Body of pancreas (tissue), 4 donors: ENCODE results near the gene ADAMTS15. TPM values are rescaled to one million over a fixed set of nuclear protein-coding genes. Genes with fewer than 3 reads are reported as not detected.
A peak's percentile ranks its signal among the peaks of the same experiment; 100 is the strongest.

Experiments used
- ATAC-seq: fragments of 150-250 bp; one replicate; pipeline ENCODE4 v1.9.1; 2016
- DNase-seq, 4 donors: peaks; one replicate each; pipeline ENCODE4 v3.0.0-alpha.2; 2019
- H3K27ac ChIP-seq, 4 donors: fragments of 200-600 bp; sonication (generic); 1 replicate in 3 of 4; 2 replicates in 1 of 4; pipeline versions ENCODE4 v1.5.1 to v1.6.1; 2016 to 2019; ENCODE audit warnings: mild to moderate bottlenecking in 1 of 4, mixed read lengths in 1 of 4, moderate library complexity in 1 of 4
- H3K27me3 ChIP-seq, 2 donors: fragments of 200-600 bp; sonication (generic); one replicate each; pipeline ENCODE4 v1.6.0; 2016; ENCODE audit warnings: mild to moderate bottlenecking in 1 of 2
- H3K36me3 ChIP-seq, 2 donors: fragments of 200-600 bp; sonication (generic); replicated peaks in 1 of 2; 2 replicates each; pipeline ENCODE4 v1.5.1; 2016; ENCODE audit warnings: low read depth in 2 of 2; ENCODE audit not compliant: insufficient read depth in 1 of 2
- H3K4me1 ChIP-seq: fragments of 200-600 bp; sonication (generic); one replicate; pipeline ENCODE4 v1.6.0; 2016
- H3K4me3 ChIP-seq, 2 donors: fragments of 200-600 bp; sonication (generic); 1 replicate in 1 of 2; 2 replicates in 1 of 2; pipeline ENCODE4 v1.5.1; 2016 to 2019
- H3K9me3 ChIP-seq, 3 donors: fragments of 200-600 bp; sonication (generic); 1 replicate in 2 of 3; 2 replicates in 1 of 3; pipeline ENCODE4 v1.5.1; 2016
- CTCF ChIP-seq, 7 experiments: fragments of 450-650 bp in 4 of 7; fragments of 200-600 bp in 3 of 7; sonication (generic) in 3 of 7; IDR thresholded peaks; one replicate each; pipeline ENCODE4 v1.5.1; 2016 to 2019; ENCODE audit warnings: antibody characterized with exemption in 7 of 7
- POLR2A ChIP-seq, 3 donors: fragments of 450-650 bp; IDR thresholded peaks; one replicate each; pipeline ENCODE4 v1.6.1; 2016; ENCODE audit warnings: antibody characterized with exemption in 3 of 3, mild to moderate bottlenecking in 2 of 3
- WGBS, 2 donors: methylation state at CpG; one replicate each; pipeline ENCODE4 v1.1.5; 2017; 5-methylcytosine and 5-hydroxymethylcytosine counted together
- intact Hi-C: fragments of 100-400 bp; cut with DNase I; formaldehyde crosslinking; loops from one replicate; pipeline ENCODE4 v1.15.1; 2023
- total RNA-seq, 2 donors: library from RNA; depleted of rRNA; stranded (reverse); fragments of >200 nt; gene quantifications; one replicate each; pipeline ENCODE4 v1.1.0, GENCODE V29; 2016

ADAMTS15 gene
- total RNA-seq, 2 donors from 2014 or later = 0.52 to 5.3 TPM

- Histone ChIP-seq H3K9me3 (no peaks in the 10 kb centered on the region), H3K27me3 (no peaks in the 10 kb centered on the region), H3K4me3 (no peak overlapping the region), H3K36me3 (no peaks in the 10 kb centered on the region), H3K27ac (no peak overlapping the region), H3K4me1 (peaks cover 6% of the 10 kb centered on the region)
- 61 to 66% methylated on average over 7 of the region's 7 CpGs for WGBS, 2 donors
- intact Hi-C loops = loop anchor here (10.0 kb wide), 1 partner anchor 203 kb away; no protein-coding TSS in a partner anchor
- TF ChIP-seq POLR2A (IDR thresholded peaks at IDR 0.05) = no peak
- TF ChIP-seq CTCF (IDR thresholded peaks at IDR 0.05) = no peak
- DNase-seq (peak in 3 of 4 donors; percentile 19 to 57 (median 30)), ATAC-seq (no peak)
These were observed 40.5 kb upstream of the ADAMTS15 start for GRCh38 chr11:130407978-130408377.

GRCh38 chr11:130408401-130408890 lies 40.0 kb upstream of the ADAMTS15 start:
- Histone ChIP-seq H3K4me1 (peaks cover 1% of the 10 kb centered on the region), H3K36me3 (no peaks in the 10 kb centered on the region), H3K4me3 (no peak overlapping the region), H3K9me3 (no peaks in the 10 kb centered on the region), H3K27me3 (no peaks in the 10 kb centered on the region), H3K27ac (no peak overlapping the region)
- intact Hi-C loops = loop anchor here (10.0 kb wide), 1 partner anchor 204 kb away; no protein-coding TSS in a partner anchor
- ATAC-seq (no peak), DNase-seq (no peak)
- no peak for TF ChIP-seq CTCF (IDR thresholded peaks at IDR 0.05)
- TF ChIP-seq POLR2A (IDR thresholded peaks at IDR 0.05) = no peak
- WGBS, 2 donors = 42 to 55% methylated on average over 17 to 18 of the region's 18 CpGs

DNA sequence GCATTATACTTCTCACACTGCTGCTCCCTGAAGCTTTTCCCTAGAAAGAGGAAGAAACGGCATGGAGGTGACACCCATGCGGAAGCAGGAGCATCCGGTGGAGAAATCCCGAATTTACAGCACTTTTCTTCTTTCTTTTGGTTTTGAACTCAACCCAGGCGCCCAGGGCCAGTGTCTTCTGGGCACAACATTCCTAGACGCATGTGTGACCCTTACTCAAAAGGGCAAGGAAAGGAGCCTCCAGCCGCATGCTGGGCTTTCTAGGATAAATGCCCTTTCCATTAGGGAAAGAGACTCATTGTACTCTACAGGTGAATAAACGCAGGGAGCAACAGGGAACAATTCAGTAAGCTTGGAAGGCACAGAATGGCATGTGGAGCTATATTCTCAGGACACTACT lies 39.5 kb upstream of the ADAMTS15 start:
- no peak overlapping the region for H3K27ac ChIP-seq
- H3K4me3 ChIP-seq = no peak overlapping the region
- no peak for ATAC-seq
- intact Hi-C loops = loop anchor here (10.0 kb wide), 1 partner anchor 204 kb away; no protein-coding TSS in a partner anchor
- TF ChIP-seq CTCF (IDR thresholded peaks at IDR 0.05) (no peak), POLR2A (IDR thresholded peaks at IDR 0.05) (no peak)
- H3K9me3 ChIP-seq = no peaks in the 10 kb centered on the region
- 64 to 70% methylated on average over 8 of the region's 8 CpGs for WGBS, 2 donors
- DNase-seq = no peak
- no peaks in the 10 kb centered on the region for H3K36me3 ChIP-seq
- no peaks in the 10 kb centered on the region for H3K4me1 ChIP-seq
- no peaks in the 10 kb centered on the region for H3K27me3 ChIP-seq

DNA sequence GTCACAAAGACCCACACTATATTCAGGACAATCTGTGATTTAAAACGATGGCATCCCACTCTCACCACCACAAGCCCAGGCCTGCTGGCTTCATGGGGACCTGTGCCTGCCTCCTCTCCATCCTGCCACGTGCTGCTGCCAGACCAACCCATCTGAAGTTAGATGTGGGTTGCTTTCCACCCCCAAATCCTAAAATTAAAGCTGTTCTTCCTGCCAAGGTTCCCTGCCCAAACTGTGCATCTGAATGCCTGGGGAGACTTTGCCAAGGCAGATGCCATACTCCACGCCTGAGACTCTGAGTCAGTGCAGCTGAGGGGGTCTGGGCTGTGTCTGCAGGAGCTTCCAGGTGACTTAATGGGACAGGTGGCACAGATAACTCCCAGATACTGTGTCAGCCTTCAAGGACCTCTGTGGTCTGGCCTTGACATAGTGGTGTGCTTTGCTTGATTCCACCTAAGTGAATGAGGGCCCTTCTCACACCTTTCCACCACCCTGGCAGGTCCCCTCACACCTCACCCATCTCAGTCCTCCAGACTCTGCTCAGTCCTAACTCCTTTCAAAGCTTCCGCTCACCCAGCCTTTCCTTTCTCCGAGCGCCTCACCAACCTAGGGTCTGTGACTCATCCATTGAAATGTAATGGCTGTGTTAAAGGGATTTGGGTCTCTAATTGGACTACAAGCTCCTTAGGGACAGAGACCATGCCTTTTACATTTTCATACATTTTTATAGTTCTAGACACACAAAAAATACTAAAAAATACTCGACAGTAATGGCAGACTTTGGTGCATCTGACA lies 38.7 kb upstream of the ADAMTS15 start:
- ATAC-seq (no peak), DNase-seq (no peak)
- Histone ChIP-seq H3K27me3 (no peaks in the 10 kb centered on the region), H3K36me3 (no peaks in the 10 kb centered on the region), H3K4me1 (no peaks in the 10 kb centered on the region), H3K9me3 (no peaks in the 10 kb centered on the region), H3K4me3 (no peak overlapping the region), H3K27ac (no peak overlapping the region)
- intact Hi-C loops = loop anchor here (10.0 kb wide), 1 partner anchor 205 kb away; no protein-coding TSS in a partner anchor
- no peak for TF ChIP-seq CTCF (IDR thresholded peaks at IDR 0.05)
- WGBS, 2 donors = 75 to 77% methylated on average over 6 to 7 of the region's 7 CpGs
